Measurements from ENCODE around the gene IPCEF1. TPM values are rescaled to one million over a fixed set of nuclear protein-coding genes. Genes with fewer than 3 reads are reported as not detected.
A peak's percentile ranks its signal among the peaks of the same experiment; 100 is the strongest.

The IPCEF1 gene
- total RNA-seq, 4 donors from 2014 or later: 0.63 to 5.3 (median 1.9) TPM

DNA sequence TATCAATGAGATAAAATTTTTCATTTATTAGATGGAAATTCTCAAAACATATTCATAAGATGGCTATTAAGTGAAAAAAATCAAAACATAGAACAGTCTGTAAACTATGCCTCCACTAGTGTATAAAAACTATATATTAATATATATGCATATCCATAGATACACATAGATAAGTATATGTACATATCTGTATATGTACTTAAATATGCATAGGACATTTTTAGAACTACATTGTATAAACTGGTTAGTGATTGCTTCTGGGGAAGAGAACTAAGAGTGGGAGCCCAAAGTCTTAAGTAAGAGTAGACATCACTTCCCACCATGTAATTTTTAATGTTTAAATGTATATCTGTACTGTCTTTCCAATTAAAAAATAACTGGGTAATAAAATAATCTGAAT is 31.5 kb downstream of the IPCEF1 start:
- Histone ChIP-seq H3K27ac (peak overlapping the region in 2 of 4 donors; percentile 47 to 54), H3K27me3 (no peaks in the 10 kb centered on the region), H3K4me1 (peaks cover 0 to 7% (median 4%) of the 10 kb centered on the region in 4 donors), H3K4me3 (no peak overlapping the region), H3K36me3 (no peaks in the 10 kb centered on the region), H3K9me3 (no peaks in the 10 kb centered on the region)
- DNase-seq (ENCODE audit: low spot score in 2 of 2): no peak
- TF ChIP-seq POLR2A (IDR thresholded peaks at IDR 0.05) (no peak), EP300 (IDR thresholded peaks at IDR 0.05) (no peak)
- TF ChIP-seq, protein P1, sequence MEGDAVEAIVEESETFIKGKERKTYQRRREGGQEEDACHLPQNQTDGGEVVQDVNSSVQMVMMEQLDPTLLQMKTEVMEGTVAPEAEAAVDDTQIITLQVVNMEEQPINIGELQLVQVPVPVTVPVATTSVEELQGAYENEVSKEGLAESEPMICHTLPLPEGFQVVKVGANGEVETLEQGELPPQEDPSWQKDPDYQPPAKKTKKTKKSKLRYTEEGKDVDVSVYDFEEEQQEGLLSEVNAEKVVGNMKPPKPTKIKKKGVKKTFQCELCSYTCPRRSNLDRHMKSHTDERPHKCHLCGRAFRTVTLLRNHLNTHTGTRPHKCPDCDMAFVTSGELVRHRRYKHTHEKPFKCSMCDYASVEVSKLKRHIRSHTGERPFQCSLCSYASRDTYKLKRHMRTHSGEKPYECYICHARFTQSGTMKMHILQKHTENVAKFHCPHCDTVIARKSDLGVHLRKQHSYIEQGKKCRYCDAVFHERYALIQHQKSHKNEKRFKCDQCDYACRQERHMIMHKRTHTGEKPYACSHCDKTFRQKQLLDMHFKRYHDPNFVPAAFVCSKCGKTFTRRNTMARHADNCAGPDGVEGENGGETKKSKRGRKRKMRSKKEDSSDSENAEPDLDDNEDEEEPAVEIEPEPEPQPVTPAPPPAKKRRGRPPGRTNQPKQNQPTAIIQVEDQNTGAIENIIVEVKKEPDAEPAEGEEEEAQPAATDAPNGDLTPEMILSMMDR (IDR thresholded peaks at IDR 0.05): no peak

DNA sequence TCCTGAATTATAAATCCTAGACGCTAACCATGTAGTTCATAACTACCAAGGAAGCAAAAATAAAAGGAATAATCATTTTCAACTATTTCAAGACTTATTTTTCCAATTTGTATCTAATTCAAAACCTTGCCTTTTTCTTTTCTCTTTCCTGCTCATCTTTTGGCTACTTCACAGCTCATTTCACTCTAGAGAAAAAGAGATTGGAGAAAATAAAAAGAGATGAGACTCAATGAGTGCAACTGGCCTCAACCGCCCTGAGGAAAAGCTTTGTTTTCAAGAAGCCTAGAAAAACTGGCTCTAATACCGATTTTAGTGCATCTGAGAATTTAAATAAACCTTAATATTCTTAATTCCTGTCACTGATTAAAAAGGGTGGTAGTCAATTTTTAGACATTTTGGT is 36.4 kb downstream of the IPCEF1 start:
- no peak for TF ChIP-seq POLR2A (IDR thresholded peaks at IDR 0.05)
- TF ChIP-seq EP300 (IDR thresholded peaks at IDR 0.05): no peak
- TF ChIP-seq, protein P1 (IDR thresholded peaks at IDR 0.05): no peak
- peaks cover 0 to 9% (median 0%) of the 10 kb centered on the region in 4 donors for H3K4me1 ChIP-seq
- DNase-seq (ENCODE audit: low spot score in 2 of 2): no peak
- peak overlapping the region in 2 of 4 donors; percentile 72 to 73 for H3K27ac ChIP-seq
- no peaks in the 10 kb centered on the region for H3K9me3 ChIP-seq
- H3K27me3 ChIP-seq: no peaks in the 10 kb centered on the region
- no peaks in the 10 kb centered on the region for H3K36me3 ChIP-seq
- 44 to 51% methylated on average over 3 of the region's 3 CpGs for WGBS, 2 donors
- peak overlapping the region in 1 of 4 donors; percentile 21 for H3K4me3 ChIP-seq

DNA sequence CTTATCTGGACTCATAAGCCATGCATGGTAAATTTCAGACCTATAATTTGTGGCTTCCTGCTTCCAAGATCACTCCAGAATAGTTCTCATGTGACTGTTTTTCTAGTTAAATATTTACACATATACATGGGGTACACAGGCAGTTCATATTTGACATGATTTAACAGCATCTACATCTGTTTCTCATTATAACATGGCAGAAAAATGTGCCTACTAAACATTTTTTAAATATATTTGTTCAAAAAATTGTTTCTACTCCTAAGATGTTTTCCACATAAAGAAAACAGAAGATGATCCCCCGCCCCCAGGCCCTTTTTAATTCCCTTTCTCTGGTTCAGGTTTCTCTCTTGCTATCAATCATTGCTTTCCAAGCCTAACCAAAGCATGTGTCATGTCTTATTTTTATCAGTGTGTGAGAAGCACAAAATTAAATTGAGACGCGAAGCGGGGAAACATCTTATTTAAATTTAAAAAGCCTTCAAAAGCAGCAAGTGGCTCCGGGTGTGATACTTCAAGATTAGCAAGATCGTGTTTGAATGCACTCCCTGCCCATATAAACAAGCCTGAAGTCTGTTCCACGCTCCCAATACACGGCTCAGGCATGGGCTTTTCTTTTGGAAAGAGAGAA is 37.3 kb downstream of the IPCEF1 start:
- no peaks in the 10 kb centered on the region for H3K27me3 ChIP-seq
- peak overlapping the region in 3 of 4 donors; percentile 5 to 21 (median 18) for H3K4me3 ChIP-seq
- H3K4me1 ChIP-seq: peaks cover 0 to 9% (median 0%) of the 10 kb centered on the region in 4 donors
- TF ChIP-seq EP300 (IDR thresholded peaks at IDR 0.05): no peak
- TF ChIP-seq POLR2A (IDR thresholded peaks at IDR 0.05): no peak
- TF ChIP-seq, protein P1 (IDR thresholded peaks at IDR 0.05): no peak
- peak overlapping the region in 3 of 4 donors; percentile 37 to 73 (median 72) for H3K27ac ChIP-seq
- no peaks in the 10 kb centered on the region for H3K9me3 ChIP-seq
- WGBS, 2 donors: 24 to 29% methylated on average over 8 of the region's 8 CpGs
- DNase-seq (ENCODE audit: low spot score in 2 of 2): no peak
- no peaks in the 10 kb centered on the region for H3K36me3 ChIP-seq

DNA sequence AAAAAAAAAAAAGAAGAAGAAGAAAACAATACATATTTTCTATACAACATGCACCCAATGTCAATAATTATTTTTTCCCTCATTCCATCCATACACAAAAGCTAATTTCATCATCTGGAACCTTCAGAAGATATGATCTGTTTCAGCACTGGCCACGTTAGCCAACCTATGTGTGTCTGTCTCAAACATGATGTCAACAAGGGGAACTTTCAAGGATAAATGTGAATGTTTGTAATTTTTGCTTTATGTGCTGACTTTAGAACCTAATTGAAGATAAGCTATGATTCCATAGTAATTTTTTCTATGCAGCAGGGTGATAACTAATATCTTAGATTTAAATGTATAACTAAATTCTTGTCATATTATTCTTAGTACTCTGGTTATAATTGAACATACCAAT is 37.9 kb downstream of the IPCEF1 start:
- peak overlapping the region in 2 of 4 donors; percentile 72 to 73 for H3K27ac ChIP-seq
- no peaks in the 10 kb centered on the region for H3K36me3 ChIP-seq
- WGBS, 2 donors: 77 to 86% methylated on average over 1 of the region's 1 CpG
- no peaks in the 10 kb centered on the region for H3K9me3 ChIP-seq
- no peak overlapping the region for H3K4me3 ChIP-seq
- DNase-seq (ENCODE audit: low spot score in 2 of 2): no peak
- TF ChIP-seq POLR2A (IDR thresholded peaks at IDR 0.05) (no peak), EP300 (IDR thresholded peaks at IDR 0.05) (no peak)
- TF ChIP-seq, protein P1 (IDR thresholded peaks at IDR 0.05): no peak
- peaks cover 0 to 9% (median 0%) of the 10 kb centered on the region in 4 donors for H3K4me1 ChIP-seq
- H3K27me3 ChIP-seq: no peaks in the 10 kb centered on the region

DNA sequence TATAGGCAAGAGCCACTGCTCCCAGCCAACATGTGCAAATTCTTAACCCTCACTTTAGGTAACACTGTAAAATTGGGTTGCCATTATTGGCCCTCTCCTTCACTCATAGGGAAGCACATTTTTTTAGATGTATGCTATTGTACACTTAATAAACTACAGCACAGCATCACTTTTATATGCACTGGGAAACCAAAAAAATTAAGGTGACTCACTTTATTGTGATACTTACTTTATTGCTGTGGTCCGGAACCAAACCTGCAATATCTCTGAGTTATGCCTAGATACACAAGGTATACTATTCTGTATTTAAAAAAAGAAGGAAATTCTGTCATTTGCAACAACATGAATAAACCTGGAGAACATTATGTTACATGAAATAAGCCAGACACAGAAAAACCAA is 40.5 kb downstream of the IPCEF1 start:
- TF ChIP-seq, protein P1 (IDR thresholded peaks at IDR 0.05): no peak
- no peak for TF ChIP-seq EP300 (IDR thresholded peaks at IDR 0.05)
- no peak for TF ChIP-seq POLR2A (IDR thresholded peaks at IDR 0.05)
- no peak for DNase-seq (ENCODE audit: low spot score in 2 of 2)
- Histone ChIP-seq H3K27me3 (no peaks in the 10 kb centered on the region), H3K4me1 (peaks cover 0 to 9% (median 0%) of the 10 kb centered on the region in 4 donors), H3K9me3 (no peaks in the 10 kb centered on the region), H3K36me3 (no peaks in the 10 kb centered on the region), H3K27ac (no peak overlapping the region), H3K4me3 (no peak overlapping the region)
- 96 to 100% methylated on average over 1 of the region's 1 CpG for WGBS, 2 donors

Measured in tibial nerve (tissue), 4 donors.